IPS DF 4.7 (cell line): ENCODE measurements around the gene BAIAP3.

Experiments used
- DNase-seq: peaks from one replicate; pipeline ENCODE4 v3.0.0-alpha.2; 2013; ENCODE audit warnings: low spot score; ENCODE audit errors: extremely low read depth

Gene BAIAP3

GRCh38 chr16:1364510-1364909 is 31.1 kb downstream of the BAIAP3 start:
- DNase-seq: no peak

GRCh38 chr16:1366060-1366711 is 32.7 kb downstream of the BAIAP3 start:
- DNase-seq: no peak

- DNase-seq: no peak
Observed at GRCh38 chr16:1366712-1367299, 33.4 kb downstream of the BAIAP3 start.

GRCh38 chr16:1367486-1368174 is 34.2 kb downstream of the BAIAP3 start:
- DNase-seq: no peak

GRCh38 chr16:1371054-1371978 is 37.9 kb downstream of the BAIAP3 start:
- DNase-seq: no peak

- DNase-seq: no peak
Observed at GRCh38 chr16:1372292-1372950, 39.0 kb downstream of the BAIAP3 start.

- DNase-seq: no peak
Observed at GRCh38 chr16:1374418-1375297, 41.2 kb downstream of the BAIAP3 start.

- DNase-seq: no peak
Observed at GRCh38 chr16:1375298-1375640, 41.8 kb downstream of the BAIAP3 start.

GRCh38 chr16:1375741-1376410 is 42.4 kb downstream of the BAIAP3 start:
- no peak for DNase-seq

- no peak for DNase-seq
Observed at GRCh38 chr16:1377406-1378010, 44.1 kb downstream of the BAIAP3 start.

GRCh38 chr16:1378087-1378803 is 44.8 kb downstream of the BAIAP3 start:
- DNase-seq: no peak

GRCh38 chr16:1378804-1379303 is 45.4 kb downstream of the BAIAP3 start:
- no peak for DNase-seq

GRCh38 chr16:1379304-1380076 is 46.0 kb downstream of the BAIAP3 start:
- DNase-seq: no peak

GRCh38 chr16:1380195-1380594 is 46.8 kb downstream of the BAIAP3 start:
- DNase-seq: no peak

GRCh38 chr16:1381612-1382406 is 48.4 kb downstream of the BAIAP3 start:
- no peak for DNase-seq

- no peak for DNase-seq
Observed at GRCh38 chr16:1383556-1383955, 50.1 kb downstream of the BAIAP3 start.

GRCh38 chr16:1385232-1385631 is 51.8 kb downstream of the BAIAP3 start:
- DNase-seq: no peak
